K562 (cell line): ENCODE data around the gene NUP43. TPM values are rescaled to one million over a fixed set of nuclear protein-coding genes. Genes with fewer than 3 reads are reported as not detected.
A peak's percentile ranks its signal among the peaks of the same experiment; 100 is the strongest.

Experiments
- BRF1 ChIP-seq: IDR thresholded peaks from 3 replicates; pipeline ENCODE4 v1.6.1; 2011; ENCODE audit warnings: borderline replicate concordance, mild to moderate bottlenecking; ENCODE audit not compliant: insufficient read length; ENCODE audit errors: extremely low read depth
- CBX5 ChIP-seq: IDR thresholded peaks from 2 replicates; pipeline ENCODE4 v1.6.1; 2014; ENCODE audit warnings: low read depth, borderline replicate concordance
- CREM ChIP-seq: IDR thresholded peaks from 2 replicates; pipeline ENCODE4 v1.6.1; 2014; ENCODE audit warnings: antibody characterized with exemption, low read depth
- E2F8 ChIP-seq: fragments of 450-650 bp; IDR thresholded peaks from 2 replicates; pipeline ENCODE4 v1.7.1; 2018; ENCODE audit warnings: mild to moderate bottlenecking, low read depth; ENCODE audit not compliant: partially characterized antibody
- HES1 ChIP-seq: fragments of 450-650 bp; IDR thresholded peaks from 2 replicates; pipeline ENCODE4 v1.6.1; 2016; ENCODE audit warnings: low read depth, mild to moderate bottlenecking, moderate library complexity
- IRF9 ChIP-seq: fragments of 450-650 bp; IDR thresholded peaks from 2 replicates; pipeline ENCODE4 v1.6.1; 2016; ENCODE audit warnings: missing biosample characterization, missing genetic modification characterization
- JUND ChIP-seq, 2 experiments: IDR thresholded peaks; 2 replicates in 1 of 2; 3 replicates in 1 of 2; pipeline ENCODE4 v1.6.1; 2011; ENCODE audit warnings: borderline replicate concordance in 2 of 2, low read depth in 2 of 2, low read length in 2 of 2, improper control_type of control experiment in 1 of 2, missing biosample characterization in 1 of 2, missing genetic modification characterization in 1 of 2, missing genetic modification reagents in 1 of 2
- LEF1 ChIP-seq: fragments of 450-650 bp; IDR thresholded peaks from 2 replicates; pipeline ENCODE4 v1.6.1; 2016; ENCODE audit warnings: mild to moderate bottlenecking
- PREB ChIP-seq: sonication (generic); formaldehyde crosslinking; IDR thresholded peaks from 2 replicates; pipeline ENCODE4 v1.8.1; 2023; ENCODE audit warnings: mild to moderate bottlenecking, missing genetic modification reagents
- SETDB1 ChIP-seq: IDR thresholded peaks from one replicate; pipeline ENCODE4 v1.6.1; 2012; ENCODE audit warnings: low read length, control low read depth, inconsistent platforms
- SIN3B ChIP-seq: fragments of 450-650 bp; IDR thresholded peaks from 2 replicates; pipeline ENCODE4 v1.6.1; 2017; ENCODE audit warnings: low read depth, mild to moderate bottlenecking, moderate library complexity
- SMAD3 ChIP-seq: fragments of 450-650 bp; formaldehyde crosslinking; conservative IDR thresholded peaks from 2 replicates; pipeline ENCODE4 v1.4.0; 2020; ENCODE audit warnings: mild to moderate bottlenecking
- SMARCC2 ChIP-seq: fragments of 450-650 bp; IDR thresholded peaks from 2 replicates; pipeline ENCODE4 v1.6.1; 2017; ENCODE audit warnings: antibody characterized with exemption, moderate library complexity, mild to moderate bottlenecking, low read depth
- STAT6 ChIP-seq: sonication (generic); formaldehyde crosslinking; IDR thresholded peaks from 2 replicates; pipeline ENCODE4 v1.8.1; 2023; ENCODE audit warnings: mild to moderate bottlenecking, missing genetic modification reagents
- ZNF239 ChIP-seq: fragments of 250-450 bp; sonication (Bioruptor Pico); IDR thresholded peaks from 2 replicates; pipeline ENCODE4 v1.4.0; 2020; ENCODE audit warnings: mild to moderate bottlenecking
- ZNF324 ChIP-seq: fragments of 250-450 bp; sonication (Bioruptor Pico); IDR thresholded peaks from 2 replicates; pipeline ENCODE4 v1.4.0; 2020; ENCODE audit warnings: mild to moderate bottlenecking
- polyA plus RNA-seq, 8 experiments: library from polyadenylated mRNA; depleted of rRNA in 4 of 8; stranded (reverse) in 5 of 8; unstranded in 3 of 8; fragments of >200 nt; fragmentation: Nextera tagmentation in 2 of 8; fragmentation: Illumina TruSeq in 1 of 8; extraction: Ambion mirVana in 2 of 8; extraction: Trizol in 1 of 8; gene quantifications; 2 replicates each; pipeline versions ENCODE4 v1.2.1 to v1.2.3, GENCODE V29; 2011 to 2014; ENCODE audit warnings: inconsistent platforms in 1 of 8, missing spikeins in 1 of 8
- total RNA-seq, 7 experiments: library from RNA; depleted of rRNA in 6 of 7; stranded (reverse); fragments of >200 nt in 6 of 7; fragmentation: Illumina TruSeq in 2 of 7; extraction: Trizol in 2 of 7; gene quantifications; 2 replicates each; pipeline versions ENCODE4 v1.2.1 to v1.2.3, GENCODE V29; 2011 to 2021; ENCODE audit warnings: low replicate concordance in 1 of 7
- TF ChIP-seq, protein P1 (sequence below): sonication (generic); formaldehyde crosslinking; IDR thresholded peaks from 2 replicates; pipeline ENCODE4 v1.8.0; 2022; ENCODE audit warnings: mild to moderate bottlenecking, missing genetic modification reagents

Gene NUP43
- total and polyA plus RNA-seq, 9 of the 15 experiments (the other 6 are each of a cell fraction or from before 2014, with no cell fraction given): 28.9 to 136 (median 67.4) TPM

DNA sequence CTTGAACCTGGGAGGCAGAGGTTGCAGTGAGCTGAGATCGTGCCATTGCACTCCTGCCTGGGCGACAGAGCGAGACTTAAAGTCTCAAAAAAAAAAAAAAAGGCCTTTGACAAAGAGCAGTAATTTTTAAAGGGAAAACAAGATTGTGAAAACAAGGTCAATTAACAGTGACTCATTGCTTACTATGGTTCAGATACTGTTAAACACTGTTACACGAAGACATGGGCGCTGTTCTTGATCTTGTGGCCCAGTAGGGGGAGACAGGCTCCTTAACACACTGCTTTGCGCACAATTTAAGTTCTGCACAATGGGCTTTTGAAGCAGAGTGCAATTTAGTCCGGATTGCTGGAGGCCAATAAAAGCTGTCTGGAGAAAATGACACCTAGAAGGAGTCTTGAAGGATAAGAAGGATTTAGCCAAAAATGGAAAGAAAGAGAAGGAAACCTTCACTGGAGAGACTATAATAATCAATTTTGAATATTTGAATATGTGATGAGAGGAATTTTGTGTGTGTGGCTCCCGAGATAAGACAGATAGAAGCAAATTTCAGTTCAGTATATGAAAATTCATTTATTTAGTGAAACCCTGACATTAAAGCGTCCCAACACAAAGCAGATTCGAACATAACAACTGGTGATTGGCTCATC lies 22.4 kb downstream of the NUP43 start (continued):
- TF ChIP-seq SETDB1: no peak
- TF ChIP-seq STAT6 (CRISPR knock-in tag): no peak
- no peak for TF ChIP-seq BRF1
- TF ChIP-seq CREM: peak; percentile 67; the same call in 1 of the 2 replicates
- TF ChIP-seq SIN3B: no peak
- no peak for TF ChIP-seq IRF9 (tag)
- peak; percentile 48; the same call in 1 of the 2 replicates for TF ChIP-seq LEF1
- TF ChIP-seq ZNF239 (CRISPR knock-in tag): no peak
- TF ChIP-seq E2F8: peak; percentile 36
- TF ChIP-seq CBX5: no peak
- TF ChIP-seq SMAD3 (CRISPR knock-in tag): no peak; the same call in 1 of the 2 replicates
- peak; percentile 77 for TF ChIP-seq JUND (IDR thresholded peaks at IDR 0.05; ENCODE audit: borderline replicate concordance, low read depth, low read length)
- peak; percentile 78; the same call in 1 of the 3 replicates for TF ChIP-seq JUND (tag; IDR thresholded peaks at IDR 0.05; ENCODE audit: borderline replicate concordance, low read depth, low read length)
- TF ChIP-seq, protein P1, sequence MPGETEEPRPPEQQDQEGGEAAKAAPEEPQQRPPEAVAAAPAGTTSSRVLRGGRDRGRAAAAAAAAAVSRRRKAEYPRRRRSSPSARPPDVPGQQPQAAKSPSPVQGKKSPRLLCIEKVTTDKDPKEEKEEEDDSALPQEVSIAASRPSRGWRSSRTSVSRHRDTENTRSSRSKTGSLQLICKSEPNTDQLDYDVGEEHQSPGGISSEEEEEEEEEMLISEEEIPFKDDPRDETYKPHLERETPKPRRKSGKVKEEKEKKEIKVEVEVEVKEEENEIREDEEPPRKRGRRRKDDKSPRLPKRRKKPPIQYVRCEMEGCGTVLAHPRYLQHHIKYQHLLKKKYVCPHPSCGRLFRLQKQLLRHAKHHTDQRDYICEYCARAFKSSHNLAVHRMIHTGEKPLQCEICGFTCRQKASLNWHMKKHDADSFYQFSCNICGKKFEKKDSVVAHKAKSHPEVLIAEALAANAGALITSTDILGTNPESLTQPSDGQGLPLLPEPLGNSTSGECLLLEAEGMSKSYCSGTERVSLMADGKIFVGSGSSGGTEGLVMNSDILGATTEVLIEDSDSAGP (CRISPR knock-in tag): 0 out of 2 replicates have a peak, but pooled peaks have one; percentile 40
- TF ChIP-seq SMARCC2: peak; percentile 41; the same call in 1 of the 2 replicates
- TF ChIP-seq HES1: 0 out of 2 replicates have a peak, but pooled peaks have one; percentile 10
- no peak for TF ChIP-seq PREB
- TF ChIP-seq ZNF324 (CRISPR knock-in tag): no peak
